GM21737 (cell line): Measurements from ENCODE around the gene RPL21.
"Not testable (repeated sequence)": the region's sequence is repeated elsewhere in the genome, so short reads cannot be mapped to it uniquely, and the experiment has no call there.

ENCODE experiments used
- ATAC-seq: cut with Tn5 transposase; IDR thresholded peaks from one replicate; pipeline ENCODE4 v1.9.1; 2021; ENCODE audit warnings: mild to moderate bottlenecking, moderate library complexity; ENCODE audit not compliant: unreplicated experiment

Gene RPL21

GRCh38 chr13:27251166-27252091 is at the start of gene RPL21:
RPL21 (plus strand) TSS chr13:27251558; CDS start chr13:27253777, 2,219 bp downstream.
- ATAC-seq: peak; percentile 90

- no peak for ATAC-seq
Observed at GRCh38 chr13:27201661-27202060, 49.7 kb upstream of the RPL21 start.

- no peak for ATAC-seq
Observed at GRCh38 chr13:27203186-27203585, 48.2 kb upstream of the RPL21 start.

- no peak for ATAC-seq
Observed at GRCh38 chr13:27203854-27204253, 47.5 kb upstream of the RPL21 start.

GRCh38 chr13:27208514-27208913 is 42.8 kb upstream of the RPL21 start:
- ATAC-seq: no peak

GRCh38 chr13:27211271-27211670 is 40.1 kb upstream of the RPL21 start:
- no peak for ATAC-seq

GRCh38 chr13:27211771-27212364 is 39.5 kb upstream of the RPL21 start:
- no peak for ATAC-seq

- ATAC-seq: not testable (repeated sequence)
Observed at GRCh38 chr13:27213386-27213785, 38.0 kb upstream of the RPL21 start.

- not testable (repeated sequence) for ATAC-seq
Observed at GRCh38 chr13:27217791-27218190, 33.6 kb upstream of the RPL21 start.

GRCh38 chr13:27218861-27219260 is 32.5 kb upstream of the RPL21 start:
- not testable (repeated sequence) for ATAC-seq

- ATAC-seq: no peak
Observed at GRCh38 chr13:27219611-27220010, 31.7 kb upstream of the RPL21 start.

GRCh38 chr13:27222100-27222499 is 29.3 kb upstream of the RPL21 start:
- ATAC-seq: not testable (repeated sequence)

- no peak for ATAC-seq
Observed at GRCh38 chr13:27226991-27227390, 24.4 kb upstream of the RPL21 start.

- no peak for ATAC-seq
Observed at GRCh38 chr13:27228131-27228530, 23.2 kb upstream of the RPL21 start.

- ATAC-seq: no peak
Observed at GRCh38 chr13:27229642-27230041, 21.7 kb upstream of the RPL21 start.

GRCh38 chr13:27233964-27234363 is 17.4 kb upstream of the RPL21 start:
- no peak for ATAC-seq

- no peak for ATAC-seq
Observed at GRCh38 chr13:27236478-27236877, 14.9 kb upstream of the RPL21 start.

GRCh38 chr13:27242702-27243101 is 8.7 kb upstream of the RPL21 start:
- ATAC-seq: no peak

- ATAC-seq: no peak
Observed at GRCh38 chr13:27245610-27246009, 5.7 kb upstream of the RPL21 start.

- peak; percentile 7 for ATAC-seq
Observed at GRCh38 chr13:27250833-27251165, 559 bp upstream of the RPL21 start.

GRCh38 chr13:27252467-27252866 is 1.1 kb downstream of the RPL21 start:
- ATAC-seq: no peak

- no peak for ATAC-seq
Observed at GRCh38 chr13:27257233-27257568, 5.8 kb downstream of the RPL21 start.
